PC-9 (cell line): ENCODE data around the gene HIRA. TPM values are rescaled to one million over a fixed set of nuclear protein-coding genes. Genes with fewer than 3 reads are reported as not detected.

Experiments
- BruUV-seq: library from RNA; stranded (reverse); fragments of 400-500 nt; replicated peaks from 2 replicates; lab custom pipeline; 2021; lab: Mats Ljungman, UMichigan
- CTCF ChIA-PET: fragments of 300-600 bp; sonication (Branson Sonifier 250); formaldehyde crosslinking; loops from one replicate; lab custom pipeline; 2022; ENCODE audit warnings: antibody characterized with exemption; lab: Charles Lee
- POLR2A ChIA-PET: fragments of 300-600 bp; sonication (Branson Sonifier 250); formaldehyde crosslinking; loops from one replicate; lab custom pipeline; 2022; ENCODE audit warnings: antibody characterized with exemption; ENCODE audit not compliant: unreplicated experiment; lab: Charles Lee
- DNase-seq, 2 experiments: peaks; one replicate each; pipeline versions ENCODE4 v3.0.0 to v3.0.0-alpha.2; 2015 to 2022; ENCODE audit warnings: mixed read lengths in 1 of 2
- H2AFZ ChIP-seq: fragments of 200-600 bp; sonication (generic); 2 replicates; pipeline ENCODE4 v1.8.1; 2017; ENCODE audit warnings: antibody characterized with exemption
- H3F3A ChIP-seq: fragments of 200-600 bp; sonication (generic); 2 replicates; pipeline ENCODE4 v1.8.1; 2017; ENCODE audit warnings: antibody characterized with exemption, mild to moderate bottlenecking, low read depth; ENCODE audit not compliant: insufficient read depth
- H3K27ac ChIP-seq: fragments of 200-600 bp; sonication (generic); 2 replicates; pipeline ENCODE4 v1.6.1; 2016; ENCODE audit warnings: mixed run types
- H3K27me3 ChIP-seq: fragments of 200-600 bp; sonication (generic); 2 replicates; pipeline ENCODE4 v1.6.1; 2016; ENCODE audit warnings: low read depth, mixed run types; ENCODE audit not compliant: insufficient read depth
- H3K36me3 ChIP-seq: fragments of 200-600 bp; sonication (generic); 2 replicates; pipeline ENCODE4 v1.6.1; 2016; ENCODE audit warnings: low read depth, mixed run types
- H3K4me1 ChIP-seq: fragments of 200-600 bp; sonication (generic); replicated peaks from 2 replicates; pipeline ENCODE4 v1.6.1; 2016; ENCODE audit warnings: mixed run types; ENCODE audit not compliant: insufficient read depth
- H3K4me2 ChIP-seq: fragments of 200-600 bp; sonication (generic); 2 replicates; pipeline ENCODE4 v1.6.1; 2017; ENCODE audit warnings: mixed run types
- H3K4me3 ChIP-seq: fragments of 200-600 bp; sonication (generic); 2 replicates; pipeline ENCODE4 v1.6.1; 2016; ENCODE audit warnings: mixed run types
- H3K79me2 ChIP-seq: fragments of 200-600 bp; sonication (generic); 2 replicates; pipeline ENCODE4 v1.6.1; 2017; ENCODE audit warnings: low read depth, mixed run types
- H3K9me2 ChIP-seq: fragments of 200-600 bp; sonication (generic); 2 replicates; pipeline ENCODE4 v1.8.1; 2017; ENCODE audit warnings: mild to moderate bottlenecking; ENCODE audit not compliant: insufficient read depth
- H3K9me3 ChIP-seq: fragments of 200-600 bp; sonication (generic); 2 replicates; pipeline ENCODE4 v1.8.1; 2016; ENCODE audit warnings: low read depth; ENCODE audit not compliant: insufficient read depth
- H4K20me1 ChIP-seq: fragments of 200-600 bp; sonication (generic); 2 replicates; pipeline ENCODE4 v1.8.1; 2017; ENCODE audit not compliant: insufficient read depth
- EZH2 ChIP-seq: fragments of 200-600 bp; sonication (generic); IDR thresholded peaks from 2 replicates; pipeline ENCODE4 v1.8.0; 2017; ENCODE audit warnings: antibody characterized with exemption, low read depth
- intact Hi-C: fragments of 100-400 bp; cut with micrococcal nuclease; formaldehyde crosslinking; loops from one replicate; pipeline ENCODE4 v1.10.0; 2022; ENCODE audit not compliant: unreplicated experiment
- total RNA-seq: library from RNA; stranded (reverse); gene quantifications from 2 replicates; pipeline ENCODE4 v1.2.3, GENCODE V29; 2021
- TF ChIP-seq, protein P1 (sequence below): fragments of 200-600 bp; sonication (generic); conservative IDR thresholded peaks from 2 replicates; pipeline ENCODE4 v1.6.1; 2017; ENCODE audit warnings: mixed run types, antibody characterized with exemption, mild to moderate bottlenecking, moderate library complexity

Gene HIRA
- total RNA-seq, 1 experiment from 2014 or later = 19.2 TPM

DNA sequence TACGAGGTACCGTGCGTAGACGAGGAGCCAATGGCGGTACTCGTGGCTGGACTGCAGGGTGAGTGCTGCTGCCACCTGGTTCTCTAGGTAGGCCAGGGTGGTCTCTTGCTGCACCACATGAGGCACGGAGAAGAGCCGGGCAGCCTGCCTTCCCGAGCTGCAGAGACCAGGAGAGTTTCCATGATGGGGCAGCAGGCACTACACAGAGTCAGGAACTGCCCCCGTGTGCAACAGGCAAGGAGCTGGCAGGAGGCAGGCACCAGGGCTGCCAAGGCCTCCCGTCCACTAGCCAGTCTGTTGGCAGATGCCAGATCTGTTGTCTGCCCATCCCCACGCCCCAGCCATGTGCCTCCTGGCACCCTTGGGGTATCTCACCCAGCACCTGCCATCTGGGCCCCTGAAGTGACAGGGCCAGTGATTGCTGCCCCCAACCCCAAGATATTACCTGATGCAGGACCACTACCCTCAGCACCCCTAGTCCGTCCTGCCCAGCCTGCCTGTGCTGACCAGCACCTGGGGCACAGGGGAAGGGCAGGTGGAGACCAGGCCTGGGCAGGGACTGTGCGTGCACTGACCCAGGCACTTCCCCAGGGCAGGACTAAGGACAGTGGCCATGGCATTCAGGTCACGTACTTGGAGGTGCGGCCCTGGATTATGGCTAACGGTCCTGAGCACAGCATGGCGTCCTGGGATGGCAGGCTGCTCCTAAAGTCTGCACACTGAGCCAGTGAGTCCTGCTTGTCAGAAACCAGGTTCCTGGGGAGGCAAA, 78.0 kb downstream of the HIRA start:
- Histone ChIP-seq H3K79me2 (no peaks in the 10 kb centered on the region), H3F3A (no peaks in the 10 kb centered on the region), H3K9me3 (no peaks in the 10 kb centered on the region), H3K27me3 (no peaks in the 10 kb centered on the region), H3K4me3 (no peak overlapping the region), H3K9me2 (no peaks in the 10 kb centered on the region), H3K36me3 (no peaks in the 10 kb centered on the region), H2AFZ (no peak overlapping the region), H3K4me1 (no peaks in the 10 kb centered on the region), H4K20me1 (no peaks in the 10 kb centered on the region), H3K4me2 (no peak overlapping the region), H3K27ac (no peak overlapping the region)
- CTCF ChIA-PET = no interaction called here
- no peak for DNase-seq
- POLR2A ChIA-PET = no interaction called here
- TF ChIP-seq EZH2 = no peak
- TF ChIP-seq, protein P1, sequence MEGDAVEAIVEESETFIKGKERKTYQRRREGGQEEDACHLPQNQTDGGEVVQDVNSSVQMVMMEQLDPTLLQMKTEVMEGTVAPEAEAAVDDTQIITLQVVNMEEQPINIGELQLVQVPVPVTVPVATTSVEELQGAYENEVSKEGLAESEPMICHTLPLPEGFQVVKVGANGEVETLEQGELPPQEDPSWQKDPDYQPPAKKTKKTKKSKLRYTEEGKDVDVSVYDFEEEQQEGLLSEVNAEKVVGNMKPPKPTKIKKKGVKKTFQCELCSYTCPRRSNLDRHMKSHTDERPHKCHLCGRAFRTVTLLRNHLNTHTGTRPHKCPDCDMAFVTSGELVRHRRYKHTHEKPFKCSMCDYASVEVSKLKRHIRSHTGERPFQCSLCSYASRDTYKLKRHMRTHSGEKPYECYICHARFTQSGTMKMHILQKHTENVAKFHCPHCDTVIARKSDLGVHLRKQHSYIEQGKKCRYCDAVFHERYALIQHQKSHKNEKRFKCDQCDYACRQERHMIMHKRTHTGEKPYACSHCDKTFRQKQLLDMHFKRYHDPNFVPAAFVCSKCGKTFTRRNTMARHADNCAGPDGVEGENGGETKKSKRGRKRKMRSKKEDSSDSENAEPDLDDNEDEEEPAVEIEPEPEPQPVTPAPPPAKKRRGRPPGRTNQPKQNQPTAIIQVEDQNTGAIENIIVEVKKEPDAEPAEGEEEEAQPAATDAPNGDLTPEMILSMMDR = no peak
- intact Hi-C loops = no loop called here
- no TSS peak for BruUV-seq

GRCh38 chr22:19352766-19353165, 78.8 kb downstream of the HIRA start:
- no TSS peak for BruUV-seq
- no peaks in the 10 kb centered on the region for H4K20me1 ChIP-seq
- no peaks in the 10 kb centered on the region for H3K79me2 ChIP-seq
- intact Hi-C loops = no loop called here
- no peaks in the 10 kb centered on the region for H3K27me3 ChIP-seq
- H3K9me2 ChIP-seq = no peaks in the 10 kb centered on the region
- TF ChIP-seq, protein P1 = no peak
- TF ChIP-seq EZH2 = no peak
- CTCF ChIA-PET = no interaction called here
- no peaks in the 10 kb centered on the region for H3K36me3 ChIP-seq
- no peak overlapping the region for H3K27ac ChIP-seq
- no peaks in the 10 kb centered on the region for H3F3A ChIP-seq
- no peak overlapping the region for H3K4me3 ChIP-seq
- POLR2A ChIA-PET = no interaction called here
- no peak overlapping the region for H3K4me2 ChIP-seq
- H2AFZ ChIP-seq = no peak overlapping the region
- no peak for DNase-seq
- no peaks in the 10 kb centered on the region for H3K9me3 ChIP-seq
- H3K4me1 ChIP-seq = no peaks in the 10 kb centered on the region

DNA sequence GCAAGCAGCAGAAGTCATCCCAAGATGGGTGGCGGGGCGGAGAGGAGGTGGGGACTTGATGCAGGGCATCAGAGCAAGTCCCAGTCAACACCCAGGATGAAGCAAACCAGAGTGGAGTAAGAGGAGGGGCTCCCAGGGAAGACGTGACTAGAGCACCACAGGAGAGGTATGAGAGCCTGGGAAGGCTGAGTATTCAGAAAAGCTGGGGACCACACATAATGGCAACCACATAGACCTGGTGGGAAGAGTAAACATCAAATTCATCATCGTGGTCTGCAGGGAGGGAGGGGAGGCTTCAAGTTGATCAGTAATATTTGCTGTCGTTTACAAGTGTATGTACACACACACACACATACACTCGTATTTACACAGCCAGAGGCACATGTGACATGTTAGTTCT, 79.3 kb downstream of the HIRA start:
- H3K27me3 ChIP-seq = no peaks in the 10 kb centered on the region
- no peaks in the 10 kb centered on the region for H3K9me2 ChIP-seq
- no TSS peak for BruUV-seq
- H3K4me2 ChIP-seq = no peak overlapping the region
- no peak overlapping the region for H3K4me3 ChIP-seq
- H3K9me3 ChIP-seq = no peaks in the 10 kb centered on the region
- intact Hi-C loops = no loop called here
- no peak for TF ChIP-seq EZH2
- no peaks in the 10 kb centered on the region for H3K36me3 ChIP-seq
- no peak overlapping the region for H3K27ac ChIP-seq
- no peak for DNase-seq
- ChIA-PET POLR2A (no interaction called here), CTCF (no interaction called here)
- H2AFZ ChIP-seq = no peak overlapping the region
- no peaks in the 10 kb centered on the region for H3K79me2 ChIP-seq
- H4K20me1 ChIP-seq = no peaks in the 10 kb centered on the region
- no peaks in the 10 kb centered on the region for H3K4me1 ChIP-seq
- no peaks in the 10 kb centered on the region for H3F3A ChIP-seq

GRCh38 chr22:19351604-19352003, 79.9 kb downstream of the HIRA start:
- H3K36me3 ChIP-seq = no peaks in the 10 kb centered on the region
- no peak overlapping the region for H3K4me2 ChIP-seq
- no TSS peak for BruUV-seq
- no peaks in the 10 kb centered on the region for H3K79me2 ChIP-seq
- no peaks in the 10 kb centered on the region for H4K20me1 ChIP-seq
- no peak overlapping the region for H3K27ac ChIP-seq
- no peaks in the 10 kb centered on the region for H3K9me3 ChIP-seq
- TF ChIP-seq, protein P1 = no peak
- no peak for TF ChIP-seq EZH2
- H3K27me3 ChIP-seq = no peaks in the 10 kb centered on the region
- ChIA-PET POLR2A (no interaction called here), CTCF (no interaction called here)
- no peak overlapping the region for H2AFZ ChIP-seq
- DNase-seq = no peak
- H3K9me2 ChIP-seq = no peaks in the 10 kb centered on the region
- H3K4me3 ChIP-seq = no peak overlapping the region
- no peaks in the 10 kb centered on the region for H3F3A ChIP-seq
- intact Hi-C loops = no loop called here
- H3K4me1 ChIP-seq = no peaks in the 10 kb centered on the region
